Esophagus muscularis mucosa (tissue), 4 donors: ENCODE measurements around the gene CDC42EP3. TPM values are rescaled to one million over a fixed set of nuclear protein-coding genes. Genes with fewer than 3 reads are reported as not detected.

Experiments
- DNase-seq: peaks from one replicate; pipeline ENCODE4 v3.0.0-alpha.2; 2017; ENCODE audit errors: extremely low spot score
- H3K27ac ChIP-seq, 4 donors: fragments of 200-600 bp; sonication (generic); replicated peaks in 1 of 4; 1 replicate in 3 of 4; 2 replicates in 1 of 4; pipeline ENCODE4 v1.5.1; 2016 to 2019; ENCODE audit warnings: mild to moderate bottlenecking in 1 of 4
- H3K27me3 ChIP-seq, 4 donors: fragments of 200-600 bp; sonication (generic); one replicate each; pipeline versions ENCODE4 v1.5.1 to v1.6.0; 2016 to 2019
- H3K36me3 ChIP-seq, 4 donors: fragments of 200-600 bp; sonication (generic); one replicate each; pipeline ENCODE4 v1.5.1; 2016 to 2019
- H3K4me1 ChIP-seq, 4 donors: fragments of 200-600 bp; sonication (generic); one replicate each; pipeline ENCODE4 v1.5.1; 2016 to 2019
- H3K4me3 ChIP-seq, 4 donors: fragments of 200-600 bp; sonication (generic); 1 replicate in 2 of 4; 2 replicates in 2 of 4; pipeline ENCODE4 v1.5.1; 2016 to 2019; ENCODE audit warnings: mild to moderate bottlenecking in 4 of 4, moderate library complexity in 1 of 4
- H3K9me3 ChIP-seq, 4 donors: fragments of 200-600 bp; sonication (generic); 1 replicate in 3 of 4; 2 replicates in 1 of 4; pipeline ENCODE4 v1.5.1; 2016 to 2019
- EP300 ChIP-seq: sonication (generic); formaldehyde crosslinking; IDR thresholded peaks from one replicate; pipeline ENCODE4 v1.6.1; 2017; ENCODE audit warnings: antibody characterized with exemption
- POLR2A ChIP-seq: fragments of 450-650 bp; IDR thresholded peaks from one replicate; pipeline ENCODE4 v1.6.1; 2017; ENCODE audit warnings: antibody characterized with exemption, moderate library complexity, mild to moderate bottlenecking, low read depth
- POLR2AphosphoS5 ChIP-seq, 2 donors: sonication (generic); formaldehyde crosslinking; IDR thresholded peaks; one replicate each; pipeline ENCODE4 v1.6.1; 2017; ENCODE audit warnings: antibody characterized with exemption in 2 of 2
- WGBS: methylation state at CpG from one replicate; pipeline ENCODE4 v1.1.5; 2018; 5-methylcytosine and 5-hydroxymethylcytosine counted together
- intact Hi-C: fragments of 100-400 bp; cut with DNase I; formaldehyde crosslinking; loops from one replicate; pipeline ENCODE4 v1.15.1; 2023
- total RNA-seq, 4 donors: library from RNA; depleted of rRNA; stranded (reverse); fragments of >200 nt; gene quantifications; one replicate each; pipeline versions ENCODE4 v1.1.0 to v1.2.1, GENCODE V29; 2016
- TF ChIP-seq, protein P1 (sequence below), 3 experiments: fragments of 200-600 bp in 2 of 3; fragments of 450-650 bp in 1 of 3; sonication (generic) in 2 of 3; IDR thresholded peaks; one replicate each; pipeline ENCODE4 v1.5.1; 2017 to 2019; ENCODE audit warnings: antibody characterized with exemption in 3 of 3, mild to moderate bottlenecking in 2 of 3, moderate library complexity in 1 of 3

The CDC42EP3 gene
- total RNA-seq, 4 donors from 2014 or later: 67.7 to 217 (median 112) TPM

DNA sequence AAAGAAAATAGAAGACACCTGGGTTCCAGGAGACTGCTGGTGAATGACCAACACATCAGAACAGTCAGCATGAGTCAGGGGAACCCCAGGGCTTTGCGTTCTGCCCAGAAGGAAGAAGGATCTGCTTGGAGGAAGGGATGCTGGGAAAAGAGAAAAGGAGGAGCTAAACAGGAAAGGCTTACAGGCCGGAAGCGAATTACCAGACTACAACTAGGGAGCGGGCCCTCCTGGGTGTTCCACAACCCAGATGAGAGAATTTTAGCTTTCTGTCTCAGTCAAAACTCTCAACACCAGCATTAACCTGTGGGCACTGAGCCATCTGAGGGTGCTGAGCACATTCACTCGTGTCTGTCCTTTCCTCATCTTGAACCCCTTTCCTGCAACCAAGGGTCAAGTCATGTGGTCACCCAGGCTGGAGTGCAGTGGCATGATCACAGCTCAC, 19.2 kb downstream of the CDC42EP3 start:
- Histone ChIP-seq H3K4me1 (peaks cover 98 to 100% (median 99%) of the 10 kb centered on the region in 4 donors), H3K27me3 (no peaks in the 10 kb centered on the region), H3K36me3 (peaks cover 0 to 10% (median 6%) of the 10 kb centered on the region in 4 donors), H3K9me3 (peaks cover 0 to 4% (median 0%) of the 10 kb centered on the region in 4 donors), H3K4me3 (no peak overlapping the region), H3K27ac (peak overlapping the region; percentile 67 to 98 (median 84))
- intact Hi-C loops: no loop called here
- 43% methylated on average over 5 of the region's 5 CpGs for WGBS
- no peak for DNase-seq
- TF ChIP-seq, protein P1, sequence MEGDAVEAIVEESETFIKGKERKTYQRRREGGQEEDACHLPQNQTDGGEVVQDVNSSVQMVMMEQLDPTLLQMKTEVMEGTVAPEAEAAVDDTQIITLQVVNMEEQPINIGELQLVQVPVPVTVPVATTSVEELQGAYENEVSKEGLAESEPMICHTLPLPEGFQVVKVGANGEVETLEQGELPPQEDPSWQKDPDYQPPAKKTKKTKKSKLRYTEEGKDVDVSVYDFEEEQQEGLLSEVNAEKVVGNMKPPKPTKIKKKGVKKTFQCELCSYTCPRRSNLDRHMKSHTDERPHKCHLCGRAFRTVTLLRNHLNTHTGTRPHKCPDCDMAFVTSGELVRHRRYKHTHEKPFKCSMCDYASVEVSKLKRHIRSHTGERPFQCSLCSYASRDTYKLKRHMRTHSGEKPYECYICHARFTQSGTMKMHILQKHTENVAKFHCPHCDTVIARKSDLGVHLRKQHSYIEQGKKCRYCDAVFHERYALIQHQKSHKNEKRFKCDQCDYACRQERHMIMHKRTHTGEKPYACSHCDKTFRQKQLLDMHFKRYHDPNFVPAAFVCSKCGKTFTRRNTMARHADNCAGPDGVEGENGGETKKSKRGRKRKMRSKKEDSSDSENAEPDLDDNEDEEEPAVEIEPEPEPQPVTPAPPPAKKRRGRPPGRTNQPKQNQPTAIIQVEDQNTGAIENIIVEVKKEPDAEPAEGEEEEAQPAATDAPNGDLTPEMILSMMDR (IDR thresholded peaks at IDR 0.05): no peak
- TF ChIP-seq EP300 (peak; percentile 18), POLR2AphosphoS5 (IDR thresholded peaks at IDR 0.05) (peak in 1 of 2 donors; percentile 7)

DNA sequence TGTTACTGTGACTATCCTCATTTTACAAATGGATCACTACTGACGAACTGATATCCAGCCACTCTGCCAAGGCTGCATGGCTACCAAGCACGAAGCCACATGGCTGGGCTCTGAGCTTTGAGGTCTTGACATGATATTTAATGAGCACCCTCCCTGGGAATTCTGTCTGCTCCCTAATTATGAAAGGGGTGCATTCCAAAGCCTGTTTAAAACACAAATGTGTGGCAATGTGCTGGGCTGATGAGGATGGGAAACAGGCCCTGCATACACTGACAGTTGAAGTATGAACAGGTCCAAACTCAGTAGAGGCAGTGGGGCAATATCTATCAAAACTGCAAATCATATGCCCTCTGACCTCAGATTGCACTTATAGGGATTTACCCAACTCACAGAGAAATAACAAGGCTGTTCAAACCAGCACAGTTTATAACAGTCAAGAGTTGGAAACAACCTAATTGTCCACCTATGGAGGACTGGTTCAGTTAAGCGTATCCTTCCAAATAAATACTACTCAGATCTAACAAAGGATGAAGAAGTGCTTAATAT, 20.8 kb downstream of the CDC42EP3 start:
- intact Hi-C loops: no loop called here
- Histone ChIP-seq H3K4me1 (peaks cover 92 to 99% (median 97%) of the 10 kb centered on the region in 4 donors), H3K27me3 (no peaks in the 10 kb centered on the region), H3K4me3 (no peak overlapping the region), H3K9me3 (peaks cover 0 to 4% (median 0%) of the 10 kb centered on the region in 4 donors), H3K27ac (peak overlapping the region; percentile 67 to 98 (median 84)), H3K36me3 (peaks cover 0 to 20% (median 15%) of the 10 kb centered on the region in 4 donors)
- 86% methylated on average over 1 of the region's 3 CpGs for WGBS
- DNase-seq: no peak
- TF ChIP-seq POLR2AphosphoS5 (IDR thresholded peaks at IDR 0.05): no peak
- no peak for TF ChIP-seq EP300
- no peak for TF ChIP-seq POLR2A
- TF ChIP-seq, protein P1 (IDR thresholded peaks at IDR 0.05): no peak

DNA sequence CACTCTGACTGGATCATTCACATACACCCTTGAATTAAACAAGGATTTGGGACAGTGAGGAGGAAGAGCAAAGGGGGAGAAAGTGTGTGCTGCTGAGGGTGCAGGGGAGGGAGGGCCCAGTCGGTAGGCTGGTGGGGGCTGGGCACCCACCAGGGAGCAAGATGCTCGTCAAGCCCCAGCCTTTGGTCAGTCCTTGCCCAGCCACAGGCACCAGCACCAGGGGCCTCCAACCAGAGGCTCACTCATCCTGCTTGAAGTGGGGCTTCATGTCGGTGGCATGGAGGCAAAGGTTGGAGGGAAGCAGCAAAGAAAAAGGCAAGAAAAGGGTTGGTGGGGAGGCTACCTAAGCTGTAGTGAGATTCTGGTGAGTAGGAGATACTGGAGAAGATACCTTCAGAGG, 21.9 kb downstream of the CDC42EP3 start:
- Histone ChIP-seq H3K27ac (peak overlapping the region; percentile 64 to 98 (median 80)), H3K4me1 (peaks cover 92 to 99% (median 97%) of the 10 kb centered on the region in 4 donors), H3K4me3 (no peak overlapping the region), H3K36me3 (peaks cover 0 to 30% (median 22%) of the 10 kb centered on the region in 4 donors), H3K27me3 (no peaks in the 10 kb centered on the region), H3K9me3 (peaks cover 0 to 4% (median 0%) of the 10 kb centered on the region in 4 donors)
- 67% methylated on average over 3 of the region's 3 CpGs for WGBS
- TF ChIP-seq, protein P1 (IDR thresholded peaks at IDR 0.05): no peak
- no peak for TF ChIP-seq POLR2AphosphoS5 (IDR thresholded peaks at IDR 0.05)
- TF ChIP-seq EP300: no peak
- no peak for TF ChIP-seq POLR2A
- intact Hi-C loops: no loop called here
- DNase-seq: no peak

DNA sequence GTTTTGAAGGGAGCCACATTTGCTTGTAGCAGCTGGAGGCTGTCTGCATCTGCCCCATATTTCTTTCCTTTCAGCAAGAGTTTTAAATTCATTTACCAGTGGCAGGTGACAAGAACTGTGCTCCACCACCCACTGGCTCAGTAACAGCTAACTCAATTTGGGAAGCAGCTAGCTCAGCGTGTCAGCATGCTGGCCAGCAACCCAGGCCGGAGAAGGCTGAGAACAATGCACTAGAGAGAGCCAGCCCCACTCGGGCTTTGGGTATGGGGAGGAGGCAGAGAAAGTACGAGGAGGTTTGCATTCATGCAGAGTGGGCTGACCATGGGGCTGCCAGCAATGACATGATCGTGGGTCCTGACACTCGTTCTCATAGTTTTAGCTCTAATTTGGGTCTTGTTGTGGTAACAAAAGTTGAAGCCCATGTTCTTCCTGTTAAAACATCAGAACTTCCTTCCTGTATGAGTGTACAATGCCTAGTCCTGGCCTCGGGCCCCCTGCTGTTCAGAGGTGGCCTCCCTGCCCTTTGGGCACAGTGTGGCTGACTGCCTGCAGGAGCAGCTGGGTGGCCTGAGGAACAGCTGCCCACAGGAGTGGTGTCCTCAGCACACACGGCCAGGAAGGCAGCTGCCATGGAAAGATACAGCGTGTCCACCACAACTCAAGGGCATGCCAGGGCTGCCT, 23.0 kb downstream of the CDC42EP3 start:
- Histone ChIP-seq H3K27me3 (no peaks in the 10 kb centered on the region), H3K27ac (peak overlapping the region; percentile 64 to 98 (median 80)), H3K36me3 (peaks cover 0 to 36% (median 27%) of the 10 kb centered on the region in 4 donors), H3K4me1 (peaks cover 92 to 100% (median 97%) of the 10 kb centered on the region in 4 donors), H3K9me3 (peaks cover 0 to 4% (median 0%) of the 10 kb centered on the region in 4 donors), H3K4me3 (no peak overlapping the region)
- TF ChIP-seq POLR2A (no peak), POLR2AphosphoS5 (IDR thresholded peaks at IDR 0.05) (peak; percentile 55 to 61), EP300 (no peak)
- TF ChIP-seq, protein P1 (IDR thresholded peaks at IDR 0.05): peak in 1 of 3 experiments; percentile 36
- 33% methylated on average over 9 of the region's 9 CpGs for WGBS
- intact Hi-C loops: no loop called here
- DNase-seq: no peak
